Ishikawa (cell line): ENCODE measurements around the gene PAM.

Experiments used
- CEBPB ChIP-seq: IDR thresholded peaks from 2 replicates; pipeline ENCODE4 v1.6.1; 2012
- CREB1 ChIP-seq: IDR thresholded peaks from 2 replicates; pipeline ENCODE4 v1.6.1; 2012; ENCODE audit warnings: low read depth
- EGR1 ChIP-seq: IDR thresholded peaks from 2 replicates; pipeline ENCODE4 v1.6.1; 2012
- EP300 ChIP-seq: IDR thresholded peaks from 2 replicates; pipeline ENCODE4 v1.6.1; 2012; ENCODE audit warnings: borderline replicate concordance
- FOXM1 ChIP-seq: IDR thresholded peaks from 2 replicates; pipeline ENCODE4 v1.6.1; 2012; ENCODE audit warnings: low read depth, borderline replicate concordance
- NFIC ChIP-seq: IDR thresholded peaks from 2 replicates; pipeline ENCODE4 v1.6.1; 2012
- RAD21 ChIP-seq: IDR thresholded peaks from 2 replicates; pipeline ENCODE4 v1.6.1; 2012; ENCODE audit warnings: low read depth
- TAF1 ChIP-seq: IDR thresholded peaks from 2 replicates; pipeline ENCODE4 v1.6.1; 2012; ENCODE audit warnings: low read depth, mild to moderate bottlenecking
- TCF12 ChIP-seq: IDR thresholded peaks from 2 replicates; pipeline ENCODE4 v1.6.1; 2012; ENCODE audit warnings: low read depth
- TEAD4 ChIP-seq: IDR thresholded peaks from 2 replicates; pipeline ENCODE4 v1.6.1; 2012
- YY1 ChIP-seq: IDR thresholded peaks from 2 replicates; pipeline ENCODE4 v1.6.1; 2012; ENCODE audit warnings: low read depth
- ZBTB7A ChIP-seq: IDR thresholded peaks from 2 replicates; pipeline ENCODE4 v1.6.1; 2012; ENCODE audit warnings: low read depth
- TF ChIP-seq, protein P1 (sequence below): IDR thresholded peaks from 2 replicates; pipeline ENCODE4 v1.6.1; 2012
- TF ChIP-seq, protein P2 (sequence below): IDR thresholded peaks from 2 replicates; pipeline ENCODE4 v1.6.1; 2012; ENCODE audit warnings: low read depth, mild to moderate bottlenecking
- TF ChIP-seq, protein P3 (sequence below): IDR thresholded peaks from 2 replicates; pipeline ENCODE4 v1.6.1; 2012

The PAM gene

DNA sequence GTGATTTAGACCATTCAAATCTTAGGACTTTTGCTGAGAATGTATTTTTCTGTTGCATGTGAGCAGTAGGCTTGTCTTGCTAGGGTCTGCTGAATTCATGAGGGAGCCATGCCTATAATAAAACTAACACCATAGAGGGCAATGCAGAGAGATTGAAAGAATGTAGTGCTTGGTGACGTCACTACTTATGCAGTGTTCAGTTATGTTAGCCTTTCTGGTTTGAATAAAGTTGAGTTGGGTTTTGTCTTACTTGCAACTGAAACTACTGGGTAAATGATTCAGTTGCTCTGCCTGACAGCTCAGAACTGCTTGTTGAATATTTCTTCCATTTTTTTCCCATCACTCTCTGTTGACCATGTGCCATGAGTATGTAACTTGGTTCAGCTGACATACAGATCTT lies 114.1 kb downstream of the PAM start:
- TF ChIP-seq, protein P1, sequence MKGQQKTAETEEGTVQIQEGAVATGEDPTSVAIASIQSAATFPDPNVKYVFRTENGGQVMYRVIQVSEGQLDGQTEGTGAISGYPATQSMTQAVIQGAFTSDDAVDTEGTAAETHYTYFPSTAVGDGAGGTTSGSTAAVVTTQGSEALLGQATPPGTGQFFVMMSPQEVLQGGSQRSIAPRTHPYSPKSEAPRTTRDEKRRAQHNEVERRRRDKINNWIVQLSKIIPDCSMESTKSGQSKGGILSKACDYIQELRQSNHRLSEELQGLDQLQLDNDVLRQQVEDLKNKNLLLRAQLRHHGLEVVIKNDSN, result no peak
- TF ChIP-seq ZBTB7A (no peak), CREB1 (no peak), YY1 (no peak), FOXM1 (no peak)
- TF ChIP-seq, protein P2, sequence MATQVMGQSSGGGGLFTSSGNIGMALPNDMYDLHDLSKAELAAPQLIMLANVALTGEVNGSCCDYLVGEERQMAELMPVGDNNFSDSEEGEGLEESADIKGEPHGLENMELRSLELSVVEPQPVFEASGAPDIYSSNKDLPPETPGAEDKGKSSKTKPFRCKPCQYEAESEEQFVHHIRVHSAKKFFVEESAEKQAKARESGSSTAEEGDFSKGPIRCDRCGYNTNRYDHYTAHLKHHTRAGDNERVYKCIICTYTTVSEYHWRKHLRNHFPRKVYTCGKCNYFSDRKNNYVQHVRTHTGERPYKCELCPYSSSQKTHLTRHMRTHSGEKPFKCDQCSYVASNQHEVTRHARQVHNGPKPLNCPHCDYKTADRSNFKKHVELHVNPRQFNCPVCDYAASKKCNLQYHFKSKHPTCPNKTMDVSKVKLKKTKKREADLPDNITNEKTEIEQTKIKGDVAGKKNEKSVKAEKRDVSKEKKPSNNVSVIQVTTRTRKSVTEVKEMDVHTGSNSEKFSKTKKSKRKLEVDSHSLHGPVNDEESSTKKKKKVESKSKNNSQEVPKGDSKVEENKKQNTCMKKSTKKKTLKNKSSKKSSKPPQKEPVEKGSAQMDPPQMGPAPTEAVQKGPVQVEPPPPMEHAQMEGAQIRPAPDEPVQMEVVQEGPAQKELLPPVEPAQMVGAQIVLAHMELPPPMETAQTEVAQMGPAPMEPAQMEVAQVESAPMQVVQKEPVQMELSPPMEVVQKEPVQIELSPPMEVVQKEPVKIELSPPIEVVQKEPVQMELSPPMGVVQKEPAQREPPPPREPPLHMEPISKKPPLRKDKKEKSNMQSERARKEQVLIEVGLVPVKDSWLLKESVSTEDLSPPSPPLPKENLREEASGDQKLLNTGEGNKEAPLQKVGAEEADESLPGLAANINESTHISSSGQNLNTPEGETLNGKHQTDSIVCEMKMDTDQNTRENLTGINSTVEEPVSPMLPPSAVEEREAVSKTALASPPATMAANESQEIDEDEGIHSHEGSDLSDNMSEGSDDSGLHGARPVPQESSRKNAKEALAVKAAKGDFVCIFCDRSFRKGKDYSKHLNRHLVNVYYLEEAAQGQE, result no peak
- TF ChIP-seq, protein P3, sequence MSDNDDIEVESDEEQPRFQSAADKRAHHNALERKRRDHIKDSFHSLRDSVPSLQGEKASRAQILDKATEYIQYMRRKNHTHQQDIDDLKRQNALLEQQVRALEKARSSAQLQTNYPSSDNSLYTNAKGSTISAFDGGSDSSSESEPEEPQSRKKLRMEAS, result no peak

DNA sequence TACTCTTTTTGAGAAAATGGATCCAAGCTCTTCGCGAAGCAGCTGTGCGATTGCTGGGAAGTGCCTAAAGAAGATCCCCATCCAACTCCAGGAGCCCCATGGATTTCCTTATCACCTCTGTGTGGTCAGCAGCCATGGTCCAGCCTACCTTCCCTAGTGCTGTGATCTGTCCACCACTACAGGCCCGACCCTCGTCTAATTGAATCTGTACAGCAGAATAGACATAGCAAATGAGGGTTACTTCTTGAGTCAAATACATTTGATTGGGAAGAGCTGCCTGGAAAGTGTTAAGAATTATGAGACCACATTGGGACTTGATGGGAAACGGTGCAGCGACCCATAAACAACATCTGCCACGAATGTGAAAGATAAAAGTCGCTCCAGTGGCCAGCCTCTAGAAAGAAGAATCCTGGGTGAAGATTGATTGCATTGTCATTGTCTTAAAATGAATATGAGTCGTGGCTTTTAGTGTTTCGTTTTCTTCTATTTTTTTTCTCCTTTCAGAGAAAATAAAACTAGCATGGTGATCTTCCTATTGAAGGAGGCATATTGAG lies 118.4 kb downstream of the PAM start:
- TF ChIP-seq CREB1, result no peak
- no peak for TF ChIP-seq RAD21
- TF ChIP-seq, protein P3, result no peak

DNA sequence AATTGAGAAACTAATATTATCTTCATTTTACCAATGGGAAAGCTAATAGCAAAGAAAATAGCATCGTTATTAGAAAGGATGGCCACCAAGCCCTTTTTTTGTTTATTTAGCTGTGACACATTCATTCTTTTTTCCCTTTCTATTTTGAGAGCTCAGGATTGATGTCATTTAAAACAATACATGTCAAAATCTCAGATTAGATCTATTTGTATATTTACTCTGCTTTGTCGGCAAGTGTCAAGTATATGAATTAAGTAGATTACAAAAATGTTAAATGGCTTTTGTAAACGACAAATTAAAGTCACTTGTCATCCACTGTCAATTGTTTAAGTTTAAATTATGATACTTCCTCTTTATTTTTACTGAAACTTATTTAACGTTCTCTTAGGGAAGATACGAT lies 118.9 kb downstream of the PAM start:
- TF ChIP-seq, protein P2, result no peak
- TF ChIP-seq NFIC, result no peak
- no peak for TF ChIP-seq EP300
- TF ChIP-seq FOXM1, result no peak
- TF ChIP-seq, protein P1, result no peak
- TF ChIP-seq CEBPB, result no peak
- no peak for TF ChIP-seq YY1
- TF ChIP-seq, protein P3, result no peak

DNA sequence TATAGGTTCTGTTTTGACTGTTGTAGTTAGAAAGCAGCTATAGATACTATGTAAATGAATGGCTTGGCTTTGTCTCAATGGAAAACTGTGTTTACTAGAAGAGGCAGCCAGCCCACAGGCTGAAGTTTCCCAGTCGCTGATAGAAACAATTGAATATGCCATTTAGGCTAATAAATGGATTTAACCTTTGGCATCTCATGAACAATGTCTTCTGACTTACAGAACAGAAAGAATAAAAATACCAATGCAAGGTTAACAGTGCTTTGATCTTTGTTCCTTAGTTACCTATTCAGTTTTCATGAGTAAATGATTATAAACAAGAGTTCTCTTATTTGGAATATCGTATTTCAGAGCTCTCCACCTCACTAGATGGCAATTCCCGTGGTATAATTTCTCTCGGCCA lies 120.6 kb downstream of the PAM start:
- TF ChIP-seq, protein P1, result no peak
- TF ChIP-seq TCF12, result no peak
- TF ChIP-seq ZBTB7A, result no peak
- no peak for TF ChIP-seq CEBPB
- TF ChIP-seq EP300, result no peak
- no peak for TF ChIP-seq FOXM1
- no peak for TF ChIP-seq YY1
- TF ChIP-seq, protein P2, result no peak
- TF ChIP-seq CREB1, result no peak
- no peak for TF ChIP-seq RAD21
- no peak for TF ChIP-seq TEAD4
- TF ChIP-seq, protein P3, result no peak
- TF ChIP-seq NFIC, result no peak
- TF ChIP-seq EGR1, result no peak
- TF ChIP-seq TAF1, result no peak
